Progenitor cell of endocrine pancreas (in vitro differentiated cells): ENCODE results near the gene LRRC18. TPM values are rescaled to one million over a fixed set of nuclear protein-coding genes. Genes with fewer than 3 reads are reported as not detected.

ENCODE experiments used
- DNase-seq: peaks from one replicate; pipeline ENCODE4 v3.0.0; 2021; ENCODE audit warnings: low spot score; ENCODE audit not compliant: unreplicated experiment
- H3K27ac Mint-ChIP-seq: 2 replicates; pipeline ENCODE4 v1.8.0; 2021; ENCODE audit warnings: mild to moderate bottlenecking, moderate library complexity, mixed read lengths
- H3K27me3 Mint-ChIP-seq: 2 replicates; pipeline ENCODE4 v1.8.0; 2021; ENCODE audit warnings: mixed read lengths
- H3K36me3 Mint-ChIP-seq: 2 replicates; pipeline ENCODE4 v1.8.0; 2022; ENCODE audit warnings: mixed read lengths; ENCODE audit not compliant: insufficient read depth
- H3K4me1 Mint-ChIP-seq: 2 replicates; pipeline ENCODE4 v1.8.0; 2021; ENCODE audit warnings: low read depth, mixed read lengths
- H3K4me3 Mint-ChIP-seq: 2 replicates; pipeline ENCODE4 v1.8.0; 2021; ENCODE audit warnings: low read depth, mild to moderate bottlenecking, moderate library complexity, mixed read lengths
- H3K9me3 Mint-ChIP-seq: 2 replicates; pipeline ENCODE4 v1.8.0; 2021; ENCODE audit warnings: low read depth, mixed read lengths
- CTCF ChIP-seq: fragments of 200-600 bp; sonication (generic); IDR thresholded peaks from one replicate; pipeline ENCODE4 v1.5.0; 2021; ENCODE audit warnings: antibody characterized with exemption, mild to moderate bottlenecking; ENCODE audit not compliant: unreplicated experiment
- total RNA-seq: library from RNA; stranded (reverse); gene quantifications from 2 replicates; pipeline ENCODE4 v1.2.1, GENCODE V29; 2021

Gene LRRC18
- total RNA-seq, 1 donor from 2014 or later = not detected

GRCh38 chr10:48940958-48941357, 1.3 kb upstream of the LRRC18 start:
- DNase-seq = no peak
- no peaks in the 10 kb centered on the region for H3K9me3 Mint-ChIP-seq
- H3K27me3 Mint-ChIP-seq = peaks cover 3% of the 10 kb centered on the region

GRCh38 chr10:48940372-48940771, 732 bp upstream of the LRRC18 start:
- Mint-ChIP-seq H3K4me3 (no peak overlapping the region), H3K27me3 (peaks cover 3% of the 10 kb centered on the region), H3K36me3 (no peaks in the 10 kb centered on the region), H3K27ac (no peak overlapping the region), H3K4me1 (peaks cover 2% of the 10 kb centered on the region), H3K9me3 (no peaks in the 10 kb centered on the region)
- DNase-seq = no peak
- TF ChIP-seq CTCF = no peak

More at GRCh38 chr10:48940958-48941357, 1.3 kb upstream of the LRRC18 start:
- Mint-ChIP-seq H3K4me1 (peaks cover 4% of the 10 kb centered on the region), H3K27ac (no peak overlapping the region), H3K36me3 (no peaks in the 10 kb centered on the region), H3K4me3 (no peak overlapping the region)
- no peak for TF ChIP-seq CTCF

- peaks cover 3% of the 10 kb centered on the region for H3K27me3 Mint-ChIP-seq
- peaks cover 4% of the 10 kb centered on the region for H3K4me1 Mint-ChIP-seq
- H3K36me3 Mint-ChIP-seq = no peaks in the 10 kb centered on the region
- no peaks in the 10 kb centered on the region for H3K9me3 Mint-ChIP-seq
- H3K4me3 Mint-ChIP-seq = no peak overlapping the region
- DNase-seq = no peak
- TF ChIP-seq CTCF = no peak
- no peak overlapping the region for H3K27ac Mint-ChIP-seq
Measured at GRCh38 chr10:48938990-48939536, 577 bp downstream of the LRRC18 start.

GRCh38 chr10:48938281-48938680, 1.4 kb downstream of the LRRC18 start:
- TF ChIP-seq CTCF = no peak
- Mint-ChIP-seq H3K27me3 (peaks cover 3% of the 10 kb centered on the region), H3K4me3 (no peak overlapping the region), H3K36me3 (no peaks in the 10 kb centered on the region), H3K4me1 (peaks cover 4% of the 10 kb centered on the region), H3K9me3 (no peaks in the 10 kb centered on the region), H3K27ac (no peak overlapping the region)
- no peak for DNase-seq

GRCh38 chr10:48937796-48938195, 1.8 kb downstream of the LRRC18 start:
- H3K36me3 Mint-ChIP-seq = no peaks in the 10 kb centered on the region
- no peak overlapping the region for H3K27ac Mint-ChIP-seq
- no peak overlapping the region for H3K4me3 Mint-ChIP-seq
- peaks cover 4% of the 10 kb centered on the region for H3K4me1 Mint-ChIP-seq
- no peak for TF ChIP-seq CTCF
- H3K9me3 Mint-ChIP-seq = no peaks in the 10 kb centered on the region
- peaks cover 3% of the 10 kb centered on the region for H3K27me3 Mint-ChIP-seq
- DNase-seq = no peak
